ENCODE results near the gene HEPHL1.
"Not testable (repeated sequence)": the region's sequence is repeated elsewhere in the genome, so short reads cannot be mapped to it uniquely, and the experiment has no call there.

HEPHL1 gene

DNA sequence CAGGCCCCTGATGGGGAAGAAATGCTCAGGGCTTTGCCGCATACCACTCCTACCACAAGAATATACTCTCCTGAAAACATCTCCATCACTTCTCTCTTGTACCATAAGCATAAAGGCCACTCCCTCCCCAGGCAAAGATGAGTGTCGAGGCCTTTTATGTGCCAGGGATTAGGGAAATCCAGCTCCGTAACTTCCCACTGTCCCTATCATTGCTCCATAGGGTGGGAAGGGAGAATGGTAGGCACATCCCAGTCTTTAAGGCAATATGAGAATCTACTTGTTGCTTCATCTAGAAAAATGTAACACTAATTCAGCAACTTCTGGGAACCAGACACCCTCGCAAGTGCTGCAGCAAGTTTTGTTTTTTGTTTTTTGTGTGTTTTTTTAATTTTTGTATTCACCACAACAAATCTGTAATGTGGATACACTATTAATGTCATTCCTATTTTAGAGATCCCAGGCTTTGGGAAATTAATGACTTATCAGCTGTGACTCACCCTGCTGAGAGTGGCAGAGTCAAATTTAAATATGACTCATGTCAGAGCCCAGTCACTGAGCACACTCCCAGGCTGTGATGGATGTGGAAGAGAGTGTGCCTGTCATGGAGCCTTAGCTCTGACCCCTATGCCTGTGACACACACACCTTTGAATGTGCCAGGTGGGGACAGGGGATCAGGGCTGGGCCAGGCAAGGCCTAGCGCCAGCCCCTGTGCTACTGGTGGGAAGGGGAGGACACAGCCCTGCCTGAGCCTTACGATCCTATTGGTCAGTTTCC is 130.9 kb downstream of the HEPHL1 start:
- DNase-seq, result peak; percentile 47
- Mint-ChIP-seq H3K27ac (peak overlapping the region; percentile 76), H3K4me1 (ENCODE audit: low read depth) (peaks cover 63% of the 10 kb centered on the region), H3K4me3 (no peak overlapping the region), H3K36me3 (ENCODE audit: low read depth) (peaks cover 34% of the 10 kb centered on the region), H3K27me3 (no peaks in the 10 kb centered on the region), H3K9me3 (no peaks in the 10 kb centered on the region)

DNA sequence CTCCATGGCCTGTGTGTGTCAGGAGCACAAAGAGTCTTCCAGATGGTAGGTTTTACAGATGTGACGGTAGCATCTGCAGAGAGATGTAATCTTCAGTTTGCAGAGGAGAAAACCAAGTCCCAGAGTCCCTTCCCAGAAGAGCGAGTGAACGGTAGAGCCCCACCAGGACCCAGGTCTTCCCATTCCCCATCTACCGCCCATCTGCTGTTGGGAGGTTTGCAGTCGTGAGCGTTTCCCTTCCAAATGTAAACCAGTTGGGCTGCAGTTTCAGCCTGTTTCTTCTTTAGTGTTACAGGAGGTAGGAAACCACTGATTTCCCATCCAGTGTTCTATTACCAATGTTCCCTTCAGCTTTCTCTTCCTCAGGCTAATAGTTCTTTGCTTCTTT is 131.5 kb downstream of the HEPHL1 start:
- Mint-ChIP-seq H3K27me3 (no peaks in the 10 kb centered on the region), H3K36me3 (ENCODE audit: low read depth) (peaks cover 39% of the 10 kb centered on the region), H3K4me1 (ENCODE audit: low read depth) (peaks cover 58% of the 10 kb centered on the region), H3K27ac (peak overlapping the region; percentile 69), H3K9me3 (no peaks in the 10 kb centered on the region), H3K4me3 (no peak overlapping the region)
- DNase-seq, result no peak

DNA sequence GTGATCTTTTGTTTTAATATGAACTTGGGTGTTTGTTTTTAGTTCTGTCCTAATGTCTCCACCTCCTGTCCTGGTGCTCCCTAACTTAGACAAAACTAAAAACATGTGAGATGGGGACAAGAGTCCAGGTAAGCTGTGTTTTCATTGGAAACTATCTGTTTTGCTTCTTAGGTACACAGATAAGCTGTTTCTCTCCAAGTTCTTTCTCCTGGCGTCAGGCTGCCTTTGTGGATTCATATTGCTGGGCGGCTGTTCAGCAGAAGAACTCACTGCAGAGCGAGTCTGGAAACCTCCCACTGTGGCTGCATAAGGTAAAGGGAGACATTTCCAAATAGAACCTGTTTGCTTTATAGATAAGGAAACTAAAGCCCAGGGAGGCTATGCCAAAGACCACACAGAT is 132.2 kb downstream of the HEPHL1 start:
- H3K27ac Mint-ChIP-seq, result no peak overlapping the region
- H3K4me3 Mint-ChIP-seq, result no peak overlapping the region
- no peaks in the 10 kb centered on the region for H3K27me3 Mint-ChIP-seq
- H3K36me3 Mint-ChIP-seq (ENCODE audit: low read depth), result peaks cover 44% of the 10 kb centered on the region
- H3K9me3 Mint-ChIP-seq, result no peaks in the 10 kb centered on the region
- no peak for DNase-seq
- peaks cover 52% of the 10 kb centered on the region for H3K4me1 Mint-ChIP-seq (ENCODE audit: low read depth)

DNA sequence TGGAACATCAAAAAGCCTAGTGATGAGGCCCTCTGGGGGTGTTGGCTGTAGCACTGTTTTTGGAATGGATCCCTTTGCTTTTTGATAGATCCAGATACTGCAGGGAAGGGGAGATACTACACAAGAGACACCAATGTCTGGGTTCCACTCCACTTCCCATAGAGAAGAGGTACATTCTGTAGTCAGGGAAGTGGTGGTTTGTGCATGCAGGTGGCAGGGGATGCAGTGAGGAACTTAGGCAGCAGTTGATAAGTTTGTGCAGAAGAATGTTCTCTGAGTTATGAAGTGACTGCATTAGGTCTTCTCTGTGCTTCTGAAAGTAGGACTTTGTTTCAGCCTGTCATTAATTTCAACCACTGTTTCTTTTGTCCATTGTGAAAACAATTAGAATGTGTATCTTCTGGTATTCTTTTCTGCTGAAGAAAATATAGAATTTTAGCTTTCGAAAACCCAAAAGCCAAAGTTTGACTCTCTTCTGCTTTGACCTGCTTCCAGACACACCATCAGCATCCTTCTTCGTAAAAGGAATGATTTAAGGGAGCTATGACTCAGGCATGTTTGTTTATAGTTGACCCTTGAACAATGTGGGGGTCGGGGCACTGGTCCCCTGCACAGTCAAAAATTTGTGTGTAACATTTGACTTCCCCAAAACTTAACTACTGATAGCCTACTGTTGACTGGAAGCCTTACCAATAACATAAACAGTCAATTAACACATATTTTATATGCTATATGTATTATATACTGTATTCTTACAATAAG is 133.1 kb downstream of the HEPHL1 start:
- peaks cover under 1% of the 10 kb centered on the region for H3K9me3 Mint-ChIP-seq
- no peak overlapping the region for H3K27ac Mint-ChIP-seq
- no peaks in the 10 kb centered on the region for H3K27me3 Mint-ChIP-seq
- DNase-seq, result no peak
- peaks cover 51% of the 10 kb centered on the region for H3K36me3 Mint-ChIP-seq (ENCODE audit: low read depth)
- H3K4me3 Mint-ChIP-seq, result no peak overlapping the region
- peaks cover 43% of the 10 kb centered on the region for H3K4me1 Mint-ChIP-seq (ENCODE audit: low read depth)

DNA sequence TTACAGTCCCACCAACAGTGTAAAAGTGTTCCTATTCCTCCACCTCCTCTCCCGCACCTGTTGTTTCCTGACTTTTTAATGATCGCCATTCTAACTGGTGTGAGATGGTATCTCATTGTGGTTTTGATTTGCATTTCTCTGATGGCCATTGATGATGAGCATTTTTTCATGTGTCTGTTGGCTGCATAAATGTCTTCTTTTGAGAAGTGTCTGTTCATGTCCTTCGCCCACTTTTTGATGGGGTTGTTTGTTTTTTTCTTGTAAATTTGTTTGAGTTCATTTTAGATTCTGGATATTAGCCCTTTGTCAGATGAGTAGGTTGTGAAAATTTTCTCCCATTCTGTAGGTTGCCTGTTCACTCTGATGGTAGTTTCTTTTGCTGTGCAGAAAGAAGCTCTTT is 136.2 kb downstream of the HEPHL1 start:
- H3K4me3 Mint-ChIP-seq, H3K27ac Mint-ChIP-seq, H3K9me3 Mint-ChIP-seq, H3K27me3 Mint-ChIP-seq, DNase-seq: not testable (repeated sequence)
- peaks cover 72% of the 10 kb centered on the region for H3K36me3 Mint-ChIP-seq (ENCODE audit: low read depth)
- H3K4me1 Mint-ChIP-seq (ENCODE audit: low read depth), result peaks cover 37% of the 10 kb centered on the region
